Inferior parietal cortex (tissue), 1 donor: Measurements from ENCODE around the gene ACAD11.
A peak's percentile ranks its signal among the peaks of the same experiment; 100 is the strongest.
"Not testable (repeated sequence)": the region's sequence is repeated elsewhere in the genome, so short reads cannot be mapped to it uniquely, and the experiment has no call there.

ENCODE experiments used
- DNase-seq: peaks from one replicate; pipeline ENCODE4 v3.0.0-alpha.2; 2016; ENCODE audit errors: extremely low spot score

The ACAD11 gene

DNA sequence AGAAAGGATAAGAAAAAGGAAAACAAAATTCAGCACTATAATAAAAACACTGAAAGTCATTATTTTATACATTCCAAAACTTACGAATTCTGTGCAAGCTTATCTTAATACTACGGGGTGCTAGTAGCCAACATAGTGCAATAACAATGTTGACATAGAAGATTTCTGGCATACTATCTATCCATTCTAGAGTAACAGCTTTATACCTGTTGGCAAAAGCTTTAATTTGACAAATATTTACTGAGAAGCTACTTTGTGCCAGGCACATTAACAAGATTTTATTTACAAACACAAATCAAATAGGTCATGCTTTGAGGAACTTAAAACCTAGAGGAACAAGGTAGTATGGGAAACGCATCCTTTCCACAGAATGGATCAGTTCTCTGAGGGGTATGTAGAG, 61.4 kb downstream of the ACAD11 start:
- no peak for DNase-seq

DNA sequence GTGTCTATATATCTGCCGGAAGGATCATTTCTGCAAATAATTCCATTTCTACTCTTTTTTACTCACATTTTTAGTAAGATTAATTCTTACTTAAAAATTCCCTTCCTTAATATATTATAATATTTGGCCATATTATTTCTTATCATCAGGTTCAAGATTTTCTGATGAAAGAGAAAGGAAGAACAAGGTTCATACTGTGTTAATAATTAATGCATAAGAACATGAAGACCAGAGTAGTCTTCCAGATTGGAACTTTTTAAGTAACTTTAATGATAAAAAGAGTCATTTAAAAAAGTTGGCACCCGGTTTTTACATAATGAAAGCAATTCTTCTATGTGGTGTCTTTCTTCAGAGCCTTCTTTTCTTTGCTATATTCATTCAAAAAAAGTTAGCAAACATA, 61.9 kb downstream of the ACAD11 start:
- no peak for DNase-seq

DNA sequence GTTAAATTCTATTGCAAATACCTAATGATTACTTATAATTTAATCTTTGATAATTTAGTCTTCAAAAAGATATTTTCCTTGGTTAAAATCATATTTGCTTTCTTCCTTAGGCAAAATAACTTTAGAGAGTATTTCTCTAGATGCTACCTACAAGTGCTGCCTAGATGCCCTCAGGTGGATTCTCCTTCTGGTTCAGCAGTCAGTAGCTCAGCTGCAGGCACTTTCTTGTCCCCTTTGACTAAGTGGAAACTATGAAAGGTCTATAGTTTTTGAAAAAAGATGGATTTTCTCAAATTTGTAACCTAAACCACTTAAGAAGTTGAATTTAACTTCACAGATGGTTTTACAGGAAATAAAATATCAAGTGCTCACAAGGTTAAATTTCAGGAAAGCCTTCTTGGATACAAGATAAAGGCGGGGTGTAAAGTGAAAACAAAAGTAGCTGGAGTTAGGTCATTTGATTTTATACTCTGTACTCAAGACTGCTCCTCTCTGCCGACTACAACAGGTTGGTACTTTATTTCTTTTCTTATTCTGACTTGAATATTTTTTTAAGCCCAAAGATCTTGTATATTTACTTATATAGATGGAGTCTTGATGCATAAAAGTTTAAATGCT, 62.7 kb downstream of the ACAD11 start, which contains the start of gene ACKR4:
TSS of gene ACKR4 (plus strand) at position 455 of the 618 bp plus-strand sequence. CDS start 3,128 bp downstream, outside the sequence.
- DNase-seq: no peak

DNA sequence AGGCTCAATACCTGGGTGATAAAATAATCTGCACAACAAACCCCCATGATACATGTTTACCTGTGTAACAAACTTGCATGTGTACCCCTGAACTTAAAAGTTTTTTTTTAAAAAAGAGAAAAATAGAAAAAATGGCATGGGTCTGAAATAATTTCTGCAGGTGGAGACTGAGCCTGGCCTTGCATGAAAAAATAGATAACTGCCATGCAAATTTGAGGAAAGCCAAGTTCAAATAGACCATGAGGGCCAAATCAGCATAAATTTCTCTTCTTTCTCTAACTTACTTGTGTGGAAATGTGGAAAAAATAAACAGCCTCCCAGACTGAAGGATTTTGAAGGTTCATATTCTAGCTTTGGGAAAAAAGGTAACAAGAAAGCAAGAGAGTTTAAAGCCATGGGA, 63.3 kb downstream of the ACAD11 start:
- no peak for DNase-seq

DNA sequence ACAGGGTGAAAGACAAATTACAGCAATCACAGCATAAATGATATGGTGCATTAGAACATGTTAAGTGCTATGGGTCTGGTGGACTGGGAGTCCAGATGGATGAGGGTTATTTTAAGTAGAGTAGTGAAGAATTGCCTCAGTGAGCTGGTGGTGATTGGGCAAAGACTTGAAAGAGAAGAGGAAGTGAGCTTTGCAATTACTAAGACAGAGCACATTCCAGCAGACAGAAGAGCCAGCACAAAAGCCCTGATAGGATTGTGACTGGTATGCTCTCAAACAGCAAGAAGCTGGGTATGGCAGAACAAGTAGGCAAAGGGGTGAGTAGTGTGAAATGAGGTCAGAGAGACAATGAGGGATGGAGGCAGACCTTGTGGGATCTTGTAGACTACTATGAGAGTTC, 64.6 kb downstream of the ACAD11 start:
- DNase-seq: no peak

DNA sequence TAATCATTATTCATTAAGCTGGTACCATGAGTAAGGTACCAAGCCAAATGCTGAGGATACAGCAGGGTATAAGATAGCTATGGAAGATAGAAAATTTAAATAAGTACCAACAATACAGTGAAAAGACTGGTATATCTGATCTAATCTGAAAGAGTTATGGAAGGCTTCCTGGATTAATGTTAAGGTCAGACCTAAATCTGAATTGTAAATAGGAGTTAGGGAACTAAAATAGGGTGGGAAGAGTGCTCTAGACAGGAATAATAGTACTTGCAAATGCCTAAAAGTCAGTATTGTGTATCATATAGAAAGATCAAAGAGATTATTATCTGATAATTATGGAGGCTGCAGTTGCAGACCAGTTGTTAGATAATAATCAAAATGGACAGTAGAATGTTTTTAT, 65.1 kb downstream of the ACAD11 start:
- no peak for DNase-seq

DNA sequence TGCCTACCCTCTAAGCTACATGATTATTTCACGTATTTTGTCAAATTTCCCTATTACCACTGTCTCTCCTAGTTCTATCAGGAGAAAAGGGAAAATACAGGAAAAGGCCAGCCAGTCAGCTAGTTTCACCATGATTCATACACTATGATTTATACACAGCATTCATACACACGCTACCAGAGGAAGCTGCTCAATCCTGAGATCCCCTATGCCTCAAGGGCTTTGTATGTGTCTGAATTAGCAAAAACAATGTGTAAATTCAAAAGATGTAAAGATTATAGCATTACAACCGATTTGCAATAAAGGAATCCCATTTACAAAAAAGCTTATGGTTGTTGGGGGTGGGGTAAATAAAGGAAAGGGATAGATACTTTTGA, 65.7 kb downstream of the ACAD11 start:
- DNase-seq: no peak

DNA sequence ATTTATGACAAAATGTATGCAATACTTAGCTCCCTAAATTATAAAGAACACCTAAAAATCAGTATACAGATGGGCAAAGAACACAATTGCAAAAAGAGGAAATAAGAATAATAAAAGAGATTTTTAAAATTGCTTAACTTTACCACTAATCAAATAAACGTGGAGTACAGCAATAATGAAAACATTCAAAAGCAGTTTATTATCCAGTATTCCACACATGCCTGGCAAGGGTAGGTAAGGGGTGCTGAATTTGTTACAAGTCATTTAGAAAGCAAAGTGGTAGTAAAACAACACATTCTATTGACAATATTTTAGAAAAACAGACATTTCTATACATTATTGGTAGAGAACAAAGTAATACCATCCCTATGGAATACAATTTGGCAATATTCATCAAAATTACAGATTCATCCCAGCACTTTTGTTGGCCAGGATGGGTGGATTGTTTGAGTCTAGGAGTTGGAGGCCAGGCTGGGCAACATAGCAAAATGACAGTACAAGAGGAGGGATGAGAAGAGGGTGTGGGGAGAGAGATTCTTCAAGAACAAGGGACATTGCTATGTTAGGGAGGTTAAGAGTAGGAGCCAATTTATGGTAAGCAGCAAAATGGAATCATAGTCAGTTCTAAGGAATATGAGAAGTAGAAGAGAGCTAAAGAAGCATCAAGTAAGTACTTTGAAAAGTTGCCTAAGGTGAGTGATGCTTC, 66.2 kb downstream of the ACAD11 start:
- DNase-seq: no peak

DNA sequence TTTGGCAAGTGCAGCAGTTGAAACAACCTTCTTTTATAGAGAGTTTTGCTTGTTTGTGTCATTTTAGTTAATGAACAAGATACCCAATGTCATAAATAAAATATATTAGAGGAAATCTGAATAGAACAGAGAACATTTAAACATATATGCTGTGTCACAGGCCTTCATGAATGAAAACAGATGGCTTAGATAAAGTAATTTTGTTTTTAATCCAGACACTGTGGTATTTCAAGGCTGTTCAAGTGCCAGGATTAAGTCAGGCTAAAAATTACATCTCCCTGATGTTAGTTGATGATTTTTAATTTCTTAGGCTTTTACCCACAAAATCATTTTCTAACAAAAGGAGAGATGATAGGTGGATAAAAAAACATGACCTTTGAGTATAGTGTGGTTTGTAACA, 67.4 kb downstream of the ACAD11 start:
- no peak for DNase-seq

DNA sequence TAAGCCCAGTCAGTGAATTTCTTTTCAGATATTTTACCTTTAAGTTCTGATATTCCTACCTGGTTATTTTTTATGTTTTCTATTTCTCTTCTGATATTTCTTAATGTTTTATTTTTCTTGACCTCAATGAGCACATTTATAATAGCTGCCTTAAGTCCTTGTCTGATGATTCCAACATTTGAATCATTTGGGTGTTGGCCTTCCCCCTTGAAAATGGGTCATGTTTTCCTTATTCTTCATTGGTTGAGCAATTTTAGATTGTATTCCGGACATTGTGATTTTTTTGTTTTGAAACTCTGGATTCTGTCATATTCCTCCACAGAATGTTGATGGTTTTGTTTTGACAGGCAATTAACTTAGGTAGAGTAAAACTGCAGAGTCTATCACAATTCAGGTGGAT, 72.2 kb downstream of the ACAD11 start:
- no peak for DNase-seq

DNA sequence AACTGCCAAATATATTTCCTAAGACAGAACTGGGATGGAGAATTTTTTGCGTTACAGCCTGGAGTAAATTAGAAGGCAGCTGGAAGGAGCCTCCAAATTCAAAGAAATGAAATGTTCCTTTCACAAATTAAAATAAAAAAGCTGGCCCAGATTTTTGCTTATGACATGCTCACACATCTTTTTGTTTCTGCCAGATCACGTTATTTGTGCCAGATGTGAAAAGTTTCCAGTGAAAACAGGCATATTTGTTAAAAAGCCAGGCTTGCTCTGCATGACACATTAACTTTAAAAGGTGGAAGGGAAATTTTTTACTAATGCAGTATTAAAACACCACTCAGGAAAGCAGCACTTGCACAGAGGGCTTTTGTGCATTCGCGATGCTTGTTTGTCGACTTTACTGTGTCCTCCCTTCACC, 85.8 kb downstream of the ACAD11 start:
- peak; percentile 24 for DNase-seq

DNA sequence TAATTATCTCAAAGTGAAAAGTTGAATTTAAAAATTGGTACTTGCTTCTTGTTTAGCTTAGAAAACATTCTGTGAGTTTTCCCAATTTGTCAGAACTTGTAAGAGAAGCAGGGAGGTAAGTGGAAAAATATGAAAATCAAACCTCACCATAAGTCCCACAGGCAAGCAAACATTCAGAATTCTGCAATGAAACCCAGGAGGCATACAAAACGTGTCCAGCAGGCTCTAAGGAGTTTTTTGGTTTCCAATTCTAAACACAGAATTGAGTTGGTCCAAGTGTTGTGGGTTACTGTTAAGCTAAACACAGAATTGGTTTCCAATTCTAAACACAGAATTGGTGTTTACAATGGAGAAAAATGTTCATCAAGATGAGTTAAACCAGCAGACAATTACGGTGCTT, 89.6 kb downstream of the ACAD11 start:
- no peak for DNase-seq

DNA sequence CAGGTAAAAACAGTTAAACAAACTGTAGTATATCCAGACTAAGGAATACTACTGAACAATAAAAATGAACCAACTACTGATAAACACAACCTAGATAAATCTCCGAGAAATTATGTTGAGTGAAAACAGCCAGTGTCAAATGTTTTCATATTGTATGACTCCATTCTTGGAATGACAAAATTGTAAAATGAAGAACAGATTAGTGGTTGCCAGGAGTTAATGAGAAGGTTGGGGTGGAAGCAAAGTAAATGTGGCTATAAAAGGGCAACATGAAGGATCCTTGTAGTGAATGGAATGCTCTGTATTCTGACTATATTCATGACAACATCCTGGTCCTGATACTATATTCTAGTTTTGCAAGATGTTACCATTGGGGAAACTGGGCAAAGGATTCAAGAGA, 90.0 kb downstream of the ACAD11 start:
- no peak for DNase-seq

DNA sequence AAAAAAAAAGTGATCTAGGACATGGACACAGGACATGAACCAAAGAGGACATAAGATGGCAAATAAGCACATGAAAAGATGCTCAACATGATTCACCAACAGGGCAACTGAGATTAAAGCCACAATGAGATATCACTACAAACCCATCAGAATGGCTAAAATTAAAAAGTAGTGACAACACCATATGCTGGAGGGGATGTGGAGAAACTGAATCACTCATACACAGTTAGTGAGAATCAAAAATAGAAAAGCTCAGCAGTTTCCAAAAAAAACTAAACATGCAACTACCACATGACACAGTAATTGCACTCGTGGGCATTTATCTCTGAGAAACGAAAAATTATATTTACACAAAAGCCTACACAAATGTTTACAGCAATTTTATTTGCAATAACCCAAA, 90.5 kb downstream of the ACAD11 start:
- DNase-seq: peak; percentile 27

DNA sequence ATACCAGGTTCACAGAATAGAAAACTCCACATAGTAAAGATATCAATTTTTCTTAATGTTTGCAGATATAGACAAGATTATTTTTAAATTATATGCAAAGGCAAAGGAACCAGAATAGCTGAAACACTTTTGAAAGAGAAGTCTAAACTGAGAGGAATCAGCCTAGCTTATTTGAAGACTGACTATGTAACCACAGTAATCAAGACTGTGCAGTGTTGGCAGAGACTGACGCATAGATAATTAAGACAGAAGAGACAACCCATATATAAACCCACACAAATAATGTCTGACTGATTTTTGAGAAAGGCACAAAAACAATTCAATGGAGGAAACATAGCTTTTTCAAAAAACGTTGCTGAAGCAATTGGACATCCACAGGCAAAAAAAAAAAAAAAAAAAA, 91.2 kb downstream of the ACAD11 start:
- no peak for DNase-seq

DNA sequence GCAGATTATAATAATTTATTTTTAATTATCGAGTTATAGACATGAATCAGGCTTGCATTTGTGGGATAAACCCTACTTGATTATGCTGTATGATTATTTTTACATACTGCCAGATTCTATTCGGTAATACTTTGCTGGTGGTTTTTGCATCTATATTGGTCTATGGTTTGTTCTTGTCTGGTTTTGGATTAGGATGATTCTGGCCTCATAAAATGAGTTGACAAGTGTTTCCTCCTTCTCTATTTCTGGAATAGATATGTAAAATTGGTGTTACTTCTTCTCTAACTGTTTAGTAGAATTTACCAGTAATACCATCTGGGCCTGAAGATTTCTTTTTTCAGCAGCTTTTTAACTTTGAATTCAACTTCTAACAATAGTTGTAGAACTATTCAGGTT, 95.5 kb downstream of the ACAD11 start:
- DNase-seq: no peak

DNA sequence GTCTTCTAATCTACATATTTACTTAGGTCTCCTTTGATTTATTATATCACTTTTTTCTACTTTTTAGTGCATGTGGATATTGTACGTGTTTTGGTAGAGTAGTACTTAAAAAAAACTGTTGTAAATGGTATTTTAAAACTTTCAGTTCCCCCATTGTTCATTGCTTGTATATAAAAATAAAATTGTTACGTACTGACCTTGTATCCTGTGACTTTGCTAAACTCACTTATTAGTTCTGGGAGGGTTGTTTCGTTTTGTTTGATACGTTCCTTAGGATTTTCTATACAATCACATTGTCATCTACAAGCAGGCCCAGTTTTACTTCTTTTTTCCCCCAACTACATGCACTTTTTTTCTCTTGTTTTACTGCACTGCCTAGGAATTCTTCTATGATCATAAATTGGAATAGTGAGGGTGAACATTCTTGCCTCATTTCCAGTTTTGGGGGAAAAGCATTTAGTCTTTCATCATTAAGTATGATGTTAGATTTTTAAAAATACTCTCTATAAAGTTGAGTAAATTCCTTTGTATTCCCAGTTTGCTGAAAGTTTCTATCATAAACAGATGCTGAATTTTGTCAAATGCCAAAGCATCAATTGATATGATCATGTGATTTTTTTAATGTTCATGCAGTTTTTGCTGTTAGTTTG, 96.1 kb downstream of the ACAD11 start:
- DNase-seq: no peak

DNA sequence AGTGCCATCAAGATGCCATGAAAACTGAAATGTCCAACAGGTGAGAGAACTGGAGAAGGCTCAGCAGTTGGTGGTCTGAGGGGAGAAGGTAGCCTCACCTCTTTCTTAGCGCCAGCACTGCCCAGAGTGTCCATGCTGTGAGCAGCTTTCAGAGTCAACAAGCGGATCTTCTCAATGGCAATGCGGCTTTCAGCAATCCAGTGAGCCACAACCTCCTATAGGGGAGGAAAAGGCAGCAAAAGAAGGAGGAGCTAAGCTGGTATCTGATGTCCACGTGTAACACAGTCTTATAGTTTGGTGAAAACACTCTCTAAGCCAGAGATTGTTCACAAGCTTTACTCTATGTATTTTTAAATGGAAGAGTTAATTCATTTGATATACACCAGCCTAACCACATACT, 98.6 kb downstream of the ACAD11 start:
- no peak for DNase-seq

DNA sequence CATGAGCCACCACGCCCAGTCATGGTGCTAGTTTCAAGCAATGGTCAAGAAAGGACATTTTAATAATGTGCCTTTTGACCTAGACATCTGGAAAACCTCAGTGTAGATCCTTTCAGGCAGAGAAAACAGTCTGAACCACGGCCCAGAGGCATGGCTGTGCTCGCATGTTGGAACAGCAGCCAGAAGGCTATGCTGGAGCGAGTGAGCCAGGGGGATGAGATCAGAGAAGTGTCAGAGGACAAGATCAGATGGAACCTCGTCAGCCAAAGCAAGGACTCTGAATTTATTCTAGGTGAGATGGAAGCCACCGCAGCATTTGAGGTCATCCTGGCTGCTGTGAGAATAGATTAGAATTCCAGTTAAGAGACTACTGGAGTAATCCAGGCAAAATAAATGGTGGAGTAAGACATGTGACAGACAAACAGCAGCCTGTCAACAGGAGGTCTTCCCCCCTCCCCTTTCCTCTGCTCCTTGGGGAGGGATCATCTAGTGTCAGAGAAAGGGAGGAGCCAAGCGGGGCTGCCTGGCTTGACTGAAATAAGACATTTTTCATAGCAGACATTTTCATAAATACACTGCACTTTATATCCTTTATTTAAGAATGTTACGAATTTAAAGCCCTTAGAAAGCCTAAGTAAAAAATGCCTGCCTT, 103.0 kb downstream of the ACAD11 start:
- no peak for DNase-seq

DNA sequence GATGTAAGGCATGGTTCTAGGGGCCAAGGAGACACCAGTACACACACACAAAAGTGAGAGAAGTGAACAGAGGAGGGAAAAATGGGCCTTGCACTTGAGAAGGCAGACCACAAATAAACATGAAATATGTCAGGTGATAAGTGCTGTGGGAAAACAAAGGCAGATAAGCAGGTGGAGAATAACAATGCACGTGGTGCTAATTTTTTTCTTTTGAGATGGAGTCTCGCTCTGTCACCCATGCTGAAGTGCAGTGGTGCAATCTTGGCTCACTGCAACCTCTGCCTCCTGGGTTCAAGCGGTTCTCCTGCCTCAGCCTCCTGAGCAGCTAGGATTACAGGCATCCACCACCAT, 103.6 kb downstream of the ACAD11 start:
- DNase-seq: not testable (repeated sequence)

DNA sequence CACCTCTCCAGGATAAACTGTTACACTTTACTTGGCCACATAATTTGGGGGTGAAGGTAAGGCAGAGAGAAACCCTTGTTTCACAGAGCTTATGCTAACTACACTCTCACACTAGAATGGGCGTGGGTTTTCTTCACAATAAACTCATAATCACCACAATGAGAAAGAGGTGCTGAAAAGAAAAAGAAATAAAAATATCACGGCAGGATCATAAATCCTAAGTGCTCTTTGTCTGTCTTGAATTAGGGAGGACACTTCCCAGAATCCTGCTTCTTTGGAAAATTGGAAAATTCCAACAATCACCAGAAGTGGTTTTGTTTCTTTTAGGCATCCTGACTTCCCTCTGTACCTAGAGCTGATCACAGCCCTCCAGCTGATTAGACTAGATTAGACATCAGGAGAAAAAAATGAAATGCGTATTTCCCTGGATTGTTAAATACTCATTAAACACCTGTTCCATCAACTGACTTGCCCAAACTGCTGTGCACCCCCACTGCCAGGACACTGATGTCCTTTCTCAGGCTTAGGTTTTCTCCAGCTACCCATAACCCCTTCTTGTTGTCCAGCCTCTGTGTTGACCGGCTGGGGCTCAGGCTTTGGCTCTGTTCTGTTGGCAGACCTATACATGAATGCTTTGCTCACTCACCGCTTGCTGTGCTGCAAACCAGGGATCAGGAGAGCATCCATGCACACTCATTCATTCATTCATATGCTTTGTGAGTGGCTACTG, 104.1 kb downstream of the ACAD11 start:
- DNase-seq: no peak

DNA sequence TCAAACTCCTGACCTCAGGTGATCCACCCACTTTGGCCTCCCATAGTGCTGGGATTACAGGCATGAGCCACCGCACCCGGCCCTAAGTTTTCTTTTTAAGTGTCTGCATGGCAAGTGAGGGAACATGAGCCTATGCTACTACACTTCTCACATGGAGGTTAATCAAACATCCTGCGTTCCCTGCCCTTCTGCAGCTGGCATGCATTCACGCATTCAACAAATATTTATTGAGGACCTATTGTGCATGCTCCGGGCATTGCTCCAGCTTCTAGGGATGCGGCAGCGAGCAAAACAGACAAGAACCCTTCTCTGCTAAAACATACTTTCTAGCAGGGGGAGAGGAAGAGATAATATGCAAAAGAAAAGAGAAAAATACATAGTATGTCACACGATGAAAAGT, 105.2 kb downstream of the ACAD11 start:
- DNase-seq: no peak
